Thyroid gland (tissue), 4 donors: ENCODE measurements around the gene CAMTA2.
"Not testable (repeated sequence)": the region's sequence is repeated elsewhere in the genome, so short reads cannot be mapped to it uniquely, and the experiment has no call there.

Experiments
- POLR2A ChIP-seq, 2 donors: fragments of 450-650 bp; IDR thresholded peaks; one replicate each; pipeline ENCODE4 v1.6.1; 2017; ENCODE audit warnings: antibody characterized with exemption in 2 of 2, mild to moderate bottlenecking in 2 of 2, moderate library complexity in 1 of 2
- TF ChIP-seq, protein P1 (sequence below), 6 experiments: fragments of 200-600 bp in 3 of 6; fragments of 450-650 bp in 3 of 6; sonication (generic) in 3 of 6; IDR thresholded peaks; one replicate each; pipeline ENCODE4 v1.5.1; 2016 to 2019; ENCODE audit warnings: antibody characterized with exemption in 6 of 6, mild to moderate bottlenecking in 2 of 6, inconsistent platforms in 1 of 6, moderate library complexity in 1 of 6

DNA sequence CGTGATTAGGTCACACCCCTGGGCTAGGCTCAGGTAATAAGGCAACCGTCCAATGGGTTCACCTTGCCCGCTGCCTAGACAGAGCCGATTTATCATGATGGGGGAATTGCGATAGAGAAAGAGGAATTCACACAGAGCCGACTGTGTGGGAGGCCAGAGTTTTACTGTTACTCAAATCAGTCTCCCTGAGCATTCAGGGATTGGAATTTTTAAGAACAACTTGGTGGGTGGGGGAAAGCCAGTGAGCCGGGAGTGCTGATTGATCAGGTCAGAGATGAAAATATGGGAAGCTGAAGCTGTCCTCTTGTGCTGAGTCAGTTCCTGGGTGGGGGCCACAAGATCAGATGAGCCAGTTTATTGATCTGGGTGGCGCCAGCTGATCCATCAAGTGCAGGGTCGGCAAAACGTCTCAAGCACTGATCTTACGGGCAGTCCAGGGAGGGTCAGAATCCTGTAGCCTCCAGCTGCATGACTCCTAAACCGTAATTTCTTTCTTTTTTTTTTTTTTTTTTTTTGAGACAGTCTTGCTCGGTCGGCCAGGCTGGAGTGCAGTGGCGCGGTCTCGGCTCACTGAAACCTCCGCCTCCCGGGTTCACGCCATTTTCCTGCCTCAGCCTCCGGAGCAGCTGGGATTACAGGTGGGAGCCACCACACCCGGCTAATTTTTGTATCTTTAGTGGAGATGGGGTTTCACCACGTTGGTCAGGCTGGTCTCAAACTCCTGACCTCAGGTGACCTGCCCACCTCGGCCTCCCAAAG is 60.7 kb downstream of the CAMTA2 start:
- not testable (repeated sequence) for TF ChIP-seq POLR2A (IDR thresholded peaks at IDR 0.05)
- TF ChIP-seq, protein P1, sequence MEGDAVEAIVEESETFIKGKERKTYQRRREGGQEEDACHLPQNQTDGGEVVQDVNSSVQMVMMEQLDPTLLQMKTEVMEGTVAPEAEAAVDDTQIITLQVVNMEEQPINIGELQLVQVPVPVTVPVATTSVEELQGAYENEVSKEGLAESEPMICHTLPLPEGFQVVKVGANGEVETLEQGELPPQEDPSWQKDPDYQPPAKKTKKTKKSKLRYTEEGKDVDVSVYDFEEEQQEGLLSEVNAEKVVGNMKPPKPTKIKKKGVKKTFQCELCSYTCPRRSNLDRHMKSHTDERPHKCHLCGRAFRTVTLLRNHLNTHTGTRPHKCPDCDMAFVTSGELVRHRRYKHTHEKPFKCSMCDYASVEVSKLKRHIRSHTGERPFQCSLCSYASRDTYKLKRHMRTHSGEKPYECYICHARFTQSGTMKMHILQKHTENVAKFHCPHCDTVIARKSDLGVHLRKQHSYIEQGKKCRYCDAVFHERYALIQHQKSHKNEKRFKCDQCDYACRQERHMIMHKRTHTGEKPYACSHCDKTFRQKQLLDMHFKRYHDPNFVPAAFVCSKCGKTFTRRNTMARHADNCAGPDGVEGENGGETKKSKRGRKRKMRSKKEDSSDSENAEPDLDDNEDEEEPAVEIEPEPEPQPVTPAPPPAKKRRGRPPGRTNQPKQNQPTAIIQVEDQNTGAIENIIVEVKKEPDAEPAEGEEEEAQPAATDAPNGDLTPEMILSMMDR (IDR thresholded peaks at IDR 0.05), result not testable (repeated sequence)
